ENCODE results near the gene SPG21. TPM values are rescaled to one million over a fixed set of nuclear protein-coding genes. Genes with fewer than 3 reads are reported as not detected.

Gene SPG21
- total RNA-seq, 1 experiment from 2014 or later, result 116 TPM

DNA sequence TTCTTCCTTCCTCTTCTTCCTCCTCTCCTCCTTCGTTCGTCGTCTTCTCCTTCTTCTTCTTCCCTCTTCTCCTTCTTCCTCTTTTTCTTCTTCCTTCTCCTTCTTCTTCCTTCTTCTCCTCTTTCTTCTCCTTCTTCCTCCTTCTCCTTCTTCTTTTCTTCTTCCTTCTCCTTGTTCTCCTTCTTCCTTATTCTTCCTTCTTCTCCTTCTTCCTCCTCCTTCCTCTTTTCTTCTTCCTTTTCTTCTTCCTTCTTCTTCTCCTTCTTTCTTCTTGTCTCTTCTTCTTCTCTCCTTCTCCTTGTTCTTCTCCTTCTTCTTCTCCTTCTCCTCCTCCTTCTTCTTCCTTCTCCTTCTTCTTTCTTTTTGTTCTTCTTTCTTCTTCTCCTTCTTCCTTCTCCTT is 35.3 kb downstream of the SPG21 start:
- DNase-seq, result no peak
- H3K36me3 ChIP-seq, result peaks cover 35% of the 10 kb centered on the region
- H3K4me3 ChIP-seq, result no peak overlapping the region
- H3K27me3 ChIP-seq, result no peaks in the 10 kb centered on the region
- no peaks in the 10 kb centered on the region for H3K9me3 ChIP-seq

DNA sequence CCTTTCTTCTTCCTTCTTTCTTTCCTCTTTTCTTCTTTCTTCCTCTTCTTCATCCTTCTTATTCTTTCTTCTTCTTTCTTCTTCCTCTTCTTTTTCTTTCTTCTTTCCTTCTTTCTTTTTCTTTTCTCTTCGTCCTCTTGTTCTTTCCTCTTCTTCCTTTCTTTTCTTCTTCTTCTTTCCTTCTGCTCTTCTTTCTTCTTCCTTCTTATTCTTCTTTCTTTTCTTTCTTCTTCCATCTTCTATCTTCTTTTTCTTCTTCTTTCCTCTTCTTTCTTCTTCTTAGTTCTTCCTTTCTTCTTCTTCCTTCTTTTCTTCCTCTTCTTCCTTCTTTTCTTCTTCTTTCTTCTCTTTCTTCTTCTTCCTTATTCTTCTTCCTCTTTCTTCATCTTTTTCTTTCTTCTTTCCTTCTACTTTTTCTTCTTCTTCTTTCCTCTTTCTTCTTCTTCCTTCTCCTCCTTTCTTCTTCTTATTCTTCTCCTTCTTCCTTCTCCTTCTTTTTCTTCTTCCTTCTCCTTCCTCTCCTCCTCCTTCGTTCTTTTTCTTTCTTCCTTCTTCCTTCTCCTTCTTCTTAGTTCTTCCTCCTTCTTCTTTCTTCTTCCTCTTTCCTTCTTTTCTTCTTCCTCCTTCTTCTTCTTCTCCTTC is 37.8 kb downstream of the SPG21 start:
- DNase-seq, result no peak
- H3K9me3 ChIP-seq, result no peaks in the 10 kb centered on the region
- no peak overlapping the region for H3K4me3 ChIP-seq
- H3K36me3 ChIP-seq, result peaks cover 13% of the 10 kb centered on the region
- H3K27me3 ChIP-seq, result no peaks in the 10 kb centered on the region

DNA sequence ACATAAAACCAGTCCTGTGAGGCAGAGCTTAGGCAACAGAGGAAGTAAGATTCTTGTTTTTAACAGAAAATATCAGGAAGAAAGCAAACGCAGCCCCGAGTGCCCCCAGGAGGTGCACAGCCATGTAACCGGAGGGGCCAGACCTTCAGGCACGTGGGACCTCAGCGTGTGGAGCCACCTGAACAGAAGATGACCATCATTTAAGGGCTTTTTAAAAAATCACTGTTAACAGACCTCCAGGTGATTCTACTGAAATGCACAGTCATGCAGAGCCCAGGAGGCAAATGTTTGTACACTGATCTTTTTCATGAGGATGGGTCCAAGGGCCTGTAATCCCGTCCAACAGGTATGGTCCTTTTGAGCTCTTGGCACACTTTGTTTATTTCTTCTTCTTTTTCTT is 38.8 kb downstream of the SPG21 start:
- Histone ChIP-seq H3K36me3 (peaks cover 6% of the 10 kb centered on the region), H3K27me3 (no peaks in the 10 kb centered on the region), H3K4me3 (no peak overlapping the region), H3K9me3 (no peaks in the 10 kb centered on the region)
- no peak for DNase-seq

DNA sequence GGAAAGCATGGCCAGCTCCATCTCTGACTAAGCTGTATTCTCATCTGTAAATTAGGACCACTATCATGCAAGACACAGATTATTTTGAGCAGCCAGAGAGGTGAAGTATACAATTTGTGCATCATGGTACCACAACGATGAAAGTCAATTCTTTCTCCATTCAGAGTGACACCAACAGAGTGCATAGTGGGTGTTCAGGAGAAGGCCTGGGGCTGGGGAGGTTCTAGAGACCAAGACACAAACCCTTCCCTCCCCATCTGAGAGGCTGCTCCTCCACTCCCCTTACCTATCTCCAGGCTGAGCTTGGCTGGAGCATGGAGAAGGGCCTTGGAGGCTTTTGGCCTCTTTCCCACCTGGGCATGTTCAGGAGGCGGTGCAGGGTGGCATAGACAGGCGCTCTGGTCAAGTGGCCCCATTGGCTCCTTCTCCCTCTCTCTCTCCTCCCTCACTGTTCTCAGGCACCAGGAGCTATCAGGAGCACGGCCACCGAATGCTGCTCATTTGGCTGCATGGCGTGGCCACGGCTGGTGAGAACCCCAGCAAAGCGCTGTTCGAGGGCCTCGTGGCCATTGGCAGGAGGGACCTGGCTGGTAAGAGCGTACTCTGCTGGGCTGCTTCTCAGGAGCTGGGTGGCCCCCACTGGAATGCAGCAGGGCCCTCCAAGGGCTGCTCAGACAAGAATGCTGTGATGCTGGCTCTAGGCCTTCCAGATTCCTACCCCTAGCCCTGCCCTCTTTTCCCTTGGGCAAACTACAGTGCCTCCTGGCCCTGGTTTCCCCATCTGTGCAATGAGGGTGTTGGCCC is 40.1 kb downstream of the SPG21 start:
- Histone ChIP-seq H3K4me3 (no peak overlapping the region), H3K27me3 (no peaks in the 10 kb centered on the region), H3K9me3 (no peaks in the 10 kb centered on the region), H3K36me3 (no peaks in the 10 kb centered on the region)
- DNase-seq, result no peak

DNA sequence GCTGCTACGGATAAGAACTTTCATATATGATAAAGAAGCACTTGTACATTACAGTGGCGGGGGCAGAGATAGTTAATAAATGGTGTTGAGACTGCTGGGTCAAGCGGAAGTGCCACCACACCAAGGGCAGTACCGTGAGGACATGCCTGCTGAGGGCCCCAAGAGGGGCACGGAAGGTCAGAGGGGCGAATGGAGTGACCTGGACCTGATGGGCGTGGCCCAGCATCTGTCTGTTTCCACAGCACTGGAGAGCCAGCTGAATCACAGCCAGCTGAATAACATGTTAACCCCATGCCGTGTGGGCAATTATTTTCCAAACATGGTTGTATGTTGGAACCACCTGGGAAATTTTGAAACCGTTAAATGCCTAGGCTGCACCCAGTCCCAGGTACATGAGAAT is 40.8 kb downstream of the SPG21 start:
- DNase-seq, result no peak
- Histone ChIP-seq H3K36me3 (no peaks in the 10 kb centered on the region), H3K9me3 (no peaks in the 10 kb centered on the region), H3K27me3 (no peaks in the 10 kb centered on the region), H3K4me3 (no peak overlapping the region)

DNA sequence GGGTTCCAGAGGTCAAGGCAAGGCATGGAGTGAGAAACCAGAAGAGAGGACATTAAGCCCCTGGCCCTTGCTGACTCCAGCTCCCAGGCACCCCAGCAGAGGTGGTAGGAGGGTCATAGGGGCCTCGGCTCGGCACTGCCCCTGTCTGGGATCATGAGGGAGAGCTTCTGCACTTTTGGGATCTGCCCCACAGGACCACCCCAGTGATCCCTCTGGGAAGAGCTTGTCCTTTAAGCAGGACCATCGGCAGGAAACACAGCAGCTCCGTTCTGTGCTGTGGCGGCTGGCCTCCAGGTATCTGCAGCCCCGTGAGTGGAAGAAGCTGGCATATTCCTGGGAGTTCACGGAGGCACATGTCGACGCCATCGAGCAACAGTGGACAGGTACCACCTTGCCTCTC is 42.5 kb downstream of the SPG21 start:
- DNase-seq, result no peak
- Histone ChIP-seq H3K4me3 (no peak overlapping the region), H3K36me3 (no peaks in the 10 kb centered on the region), H3K27me3 (no peaks in the 10 kb centered on the region; the same call in 1 of the 2 replicates), H3K9me3 (no peaks in the 10 kb centered on the region)

DNA sequence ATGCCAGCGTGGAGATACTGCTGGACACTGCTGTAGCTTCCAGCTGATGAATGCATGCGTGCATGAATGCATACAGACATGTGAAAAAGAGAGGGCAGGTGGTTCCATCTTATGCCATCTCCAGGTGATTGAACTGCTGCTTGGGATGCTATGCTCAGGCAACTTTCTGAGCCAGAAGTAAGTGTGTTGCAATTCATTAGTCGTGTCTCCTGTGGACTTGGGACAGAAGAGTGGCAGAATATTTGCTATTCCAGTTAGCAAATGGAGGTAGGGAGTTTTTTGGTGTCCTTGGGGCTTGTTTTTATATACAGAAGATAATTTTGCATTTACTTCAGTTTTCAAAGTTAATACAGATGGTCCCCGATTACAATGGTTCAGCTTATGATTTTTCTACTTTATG is 44.8 kb downstream of the SPG21 start:
- H3K36me3 ChIP-seq, result no peaks in the 10 kb centered on the region
- no peaks in the 10 kb centered on the region; the same call in 1 of the 2 replicates for H3K27me3 ChIP-seq
- no peak for DNase-seq
- no peaks in the 10 kb centered on the region for H3K9me3 ChIP-seq
- no peak overlapping the region for H3K4me3 ChIP-seq

DNA sequence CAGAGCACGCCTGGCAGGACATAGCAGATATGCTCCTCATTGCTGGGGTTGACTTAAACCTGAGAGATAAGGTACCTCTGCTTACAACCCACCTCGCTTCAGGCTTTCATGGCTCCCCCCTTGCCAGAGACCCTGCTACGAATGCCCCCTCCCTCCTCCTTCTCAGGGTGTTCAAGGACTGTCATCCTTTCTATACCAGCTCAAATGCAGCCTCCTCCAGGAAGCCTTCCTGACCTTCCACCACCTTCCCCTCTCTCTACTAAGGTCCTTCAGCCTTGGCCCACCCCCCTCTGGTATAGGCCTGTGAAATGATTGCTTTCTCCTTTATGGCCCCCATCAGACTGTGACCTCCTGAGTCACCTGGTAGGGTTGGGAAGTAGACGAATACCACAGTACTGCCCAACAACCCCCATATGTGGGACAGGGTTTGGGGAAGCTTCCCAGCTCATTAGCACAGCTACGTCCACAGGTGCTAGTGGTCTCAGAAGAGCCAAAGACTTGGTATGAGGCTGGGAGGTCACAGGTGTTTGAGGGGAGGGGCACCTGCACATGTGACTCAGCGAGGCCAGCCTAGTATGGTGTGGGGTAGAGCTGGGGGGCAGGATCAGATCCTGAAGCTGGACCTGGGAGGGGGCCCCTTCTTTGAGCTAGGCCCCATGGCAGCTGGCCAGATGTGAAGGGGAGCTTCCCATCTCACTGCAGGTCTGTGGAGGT is 46.0 kb downstream of the SPG21 start:
- no peaks in the 10 kb centered on the region for H3K9me3 ChIP-seq
- H3K4me3 ChIP-seq, result no peak overlapping the region
- H3K36me3 ChIP-seq, result no peaks in the 10 kb centered on the region
- DNase-seq, result no peak
- H3K27me3 ChIP-seq, result no peaks in the 10 kb centered on the region; the same call in 1 of the 2 replicates

DNA sequence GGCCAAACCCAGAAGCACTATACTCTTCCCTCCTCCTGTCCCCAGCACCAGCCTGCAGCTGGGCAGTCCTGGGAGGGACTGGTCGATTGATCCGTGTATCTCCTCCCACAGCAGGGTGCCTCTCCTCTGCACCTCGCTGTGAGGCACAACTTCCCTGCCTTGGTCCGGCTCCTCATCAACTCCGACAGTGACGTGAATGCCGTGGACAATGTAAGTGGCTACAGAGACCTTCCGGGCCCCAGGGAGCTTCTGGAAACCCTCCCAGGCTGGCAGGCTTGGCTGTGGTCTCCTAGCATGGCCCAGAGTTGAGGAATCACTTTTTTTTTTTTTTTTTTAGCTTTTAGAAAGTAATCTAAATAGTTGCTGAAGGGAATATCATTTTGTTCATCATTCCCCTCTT is 47.4 kb downstream of the SPG21 start:
- no peak for DNase-seq
- no peaks in the 10 kb centered on the region; the same call in 1 of the 2 replicates for H3K27me3 ChIP-seq
- H3K4me3 ChIP-seq, result no peak overlapping the region
- H3K9me3 ChIP-seq, result no peaks in the 10 kb centered on the region
- no peaks in the 10 kb centered on the region for H3K36me3 ChIP-seq

DNA sequence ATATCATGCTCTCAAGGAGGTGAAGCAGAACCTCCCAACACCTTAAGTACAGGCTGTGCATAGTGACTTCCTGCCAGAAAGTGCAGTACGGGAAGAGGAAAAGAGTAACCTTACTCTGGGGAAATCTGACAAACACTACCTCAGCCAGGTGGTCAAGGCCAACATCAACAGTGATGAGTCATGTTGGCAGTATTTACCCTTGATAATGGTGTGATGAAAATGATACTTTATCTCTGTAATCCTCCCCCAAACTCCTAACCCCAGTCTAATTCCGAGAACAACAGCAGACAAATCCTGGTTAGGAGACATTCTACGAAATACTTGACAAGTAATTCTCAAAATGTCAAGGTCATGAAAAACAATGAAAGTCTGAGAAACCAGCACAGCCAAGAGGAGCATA is 51.5 kb downstream of the SPG21 start:
- no peak for DNase-seq

DNA sequence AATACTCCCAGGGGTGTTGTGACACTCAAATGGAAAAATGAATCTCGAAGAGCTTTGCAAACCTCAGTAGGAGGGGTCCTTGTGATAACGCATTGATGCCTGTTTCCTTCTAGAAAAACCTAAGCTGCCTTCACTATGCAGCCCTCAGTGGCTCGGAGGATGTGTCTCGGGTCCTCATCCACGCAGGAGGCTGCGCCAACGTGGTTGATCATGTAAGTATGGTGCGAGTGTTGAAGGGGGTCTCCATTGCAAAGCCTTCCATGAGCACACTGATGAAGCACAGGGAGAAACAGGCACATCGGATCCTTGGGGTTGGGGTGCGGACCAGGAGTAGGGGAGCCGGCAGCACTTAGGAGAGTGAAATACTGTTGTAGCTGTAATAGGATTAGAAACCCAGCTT is 55.7 kb downstream of the SPG21 start:
- H3K36me3 ChIP-seq, result no peaks in the 10 kb centered on the region
- H3K4me3 ChIP-seq, result no peak overlapping the region
- H3K27me3 ChIP-seq, result no peaks in the 10 kb centered on the region
- no peaks in the 10 kb centered on the region for H3K9me3 ChIP-seq
- no peak for DNase-seq

More for the DNA sequence above, 51.5 kb downstream of the SPG21 start:
- no peak overlapping the region for H3K4me3 ChIP-seq
- no peaks in the 10 kb centered on the region for H3K36me3 ChIP-seq
- H3K9me3 ChIP-seq, result no peaks in the 10 kb centered on the region
- no peaks in the 10 kb centered on the region; the same call in 1 of the 2 replicates for H3K27me3 ChIP-seq

DNA sequence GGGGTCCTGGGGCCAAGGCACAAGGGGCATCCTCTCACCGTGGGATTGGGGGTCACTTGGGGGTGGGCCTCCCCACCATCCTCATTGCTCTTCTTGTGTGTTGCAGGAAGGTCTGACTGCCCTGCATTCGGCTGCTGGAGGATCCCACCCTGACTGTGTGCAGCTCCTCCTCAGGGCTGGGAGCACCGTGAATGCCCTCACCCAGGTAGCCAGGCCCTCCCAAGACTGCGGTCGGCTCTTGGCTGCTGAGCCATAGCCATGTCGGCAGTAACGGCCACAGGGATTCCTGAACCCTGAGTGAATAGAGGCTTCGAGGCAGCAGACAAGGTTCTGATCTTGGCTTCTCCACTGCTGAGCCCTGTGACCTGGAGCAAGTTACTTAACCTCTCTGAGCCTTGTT is 58.3 kb downstream of the SPG21 start:
- no peak for DNase-seq
- Histone ChIP-seq H3K27me3 (no peaks in the 10 kb centered on the region), H3K36me3 (no peaks in the 10 kb centered on the region), H3K9me3 (no peaks in the 10 kb centered on the region), H3K4me3 (no peak overlapping the region)

DNA sequence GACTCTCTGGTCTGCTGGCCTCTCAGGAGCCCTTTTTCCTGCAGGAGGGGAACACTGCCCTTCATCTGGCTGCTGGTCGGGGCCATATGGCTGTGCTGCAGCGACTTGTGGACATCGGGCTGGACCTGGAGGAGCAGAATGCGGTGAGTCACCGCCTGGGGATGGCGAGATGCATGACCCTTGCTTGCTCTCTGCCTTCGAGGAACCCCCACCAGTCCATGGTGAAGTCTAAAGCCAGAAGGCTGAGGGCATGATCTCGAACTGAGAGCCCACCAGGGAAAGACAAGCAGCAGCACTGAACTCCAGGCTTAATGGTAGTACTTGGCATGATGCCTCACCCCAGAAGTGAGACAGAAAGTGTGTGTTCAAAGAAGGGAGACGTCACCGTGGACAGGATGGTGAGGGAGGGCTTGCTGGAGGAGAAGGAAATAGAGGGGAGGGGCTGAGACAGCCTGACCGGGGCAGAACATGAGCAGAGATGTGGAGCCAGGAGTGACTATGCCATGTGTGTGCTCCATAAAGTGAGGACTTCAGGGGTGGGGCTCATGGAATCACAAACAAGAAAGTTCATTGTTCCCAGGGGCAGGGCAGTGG is 58.8 kb downstream of the SPG21 start:
- no peak overlapping the region for H3K4me3 ChIP-seq
- DNase-seq, result no peak
- no peaks in the 10 kb centered on the region for H3K27me3 ChIP-seq
- H3K9me3 ChIP-seq, result no peaks in the 10 kb centered on the region
- no peaks in the 10 kb centered on the region for H3K36me3 ChIP-seq

DNA sequence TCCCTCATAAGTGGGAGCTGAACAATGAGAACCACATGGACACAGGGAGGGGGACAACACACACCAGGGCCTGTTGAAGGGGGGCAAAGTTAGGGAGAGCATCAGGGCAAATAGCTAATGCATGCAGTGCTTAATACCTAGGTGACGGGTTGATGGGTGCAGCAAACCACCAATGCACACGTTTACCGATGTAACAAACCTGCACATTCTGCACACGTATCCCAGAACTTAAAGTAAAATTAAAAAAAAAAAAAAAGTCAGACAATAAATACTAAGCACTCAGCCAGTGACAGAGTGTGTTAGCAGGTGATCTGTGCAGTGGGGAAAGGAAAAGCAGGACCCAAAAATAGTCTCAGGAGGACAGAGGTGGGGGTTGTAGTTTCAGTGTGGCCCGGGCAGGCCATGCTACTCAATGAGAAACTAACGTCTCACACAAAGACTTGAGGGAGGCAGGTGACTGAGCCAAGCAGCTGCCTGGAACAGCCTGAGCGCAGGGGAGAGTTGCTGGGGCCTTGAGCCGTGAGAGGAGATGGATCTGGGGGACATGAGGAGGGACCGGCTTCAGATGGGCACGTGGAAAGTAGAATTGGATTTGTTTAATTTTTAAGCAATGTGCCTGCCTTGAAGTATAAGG is 59.6 kb downstream of the SPG21 start:
- H3K27me3 ChIP-seq, result no peaks in the 10 kb centered on the region
- no peaks in the 10 kb centered on the region for H3K36me3 ChIP-seq
- no peak overlapping the region for H3K4me3 ChIP-seq
- no peaks in the 10 kb centered on the region for H3K9me3 ChIP-seq
- no peak for DNase-seq

DNA sequence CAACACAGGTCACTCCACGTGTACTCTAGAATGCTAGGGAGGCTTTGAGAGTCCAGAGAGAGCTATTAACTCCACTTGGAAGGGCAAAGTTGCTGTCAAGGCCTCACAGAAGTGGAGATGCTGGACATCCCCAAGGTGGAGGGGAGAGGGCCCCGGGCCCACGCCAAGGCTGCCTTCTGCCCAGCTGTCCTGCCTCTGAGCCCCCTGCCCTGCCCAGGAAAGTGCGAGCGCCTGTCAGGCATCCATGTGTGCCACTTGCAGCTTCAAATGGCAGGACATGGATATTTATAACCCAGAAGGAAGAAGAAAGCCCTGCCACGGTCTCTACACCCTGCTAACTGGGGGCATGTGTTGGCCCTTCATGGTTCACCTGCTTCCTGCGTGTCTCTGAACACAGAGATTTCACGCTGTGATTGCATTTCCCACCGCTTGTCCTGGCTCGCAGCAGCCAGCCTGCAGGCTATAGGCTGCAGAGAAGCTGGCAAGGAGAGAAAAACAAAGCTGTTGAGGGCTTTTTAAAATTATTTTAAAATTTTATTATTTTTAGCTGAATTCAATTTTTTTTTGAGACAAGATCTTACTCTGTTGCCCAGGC is 61.0 kb downstream of the SPG21 start:
- Histone ChIP-seq H3K9me3 (no peaks in the 10 kb centered on the region), H3K36me3 (no peaks in the 10 kb centered on the region), H3K4me3 (no peak overlapping the region), H3K27me3 (no peaks in the 10 kb centered on the region)
- no peak for DNase-seq

DNA sequence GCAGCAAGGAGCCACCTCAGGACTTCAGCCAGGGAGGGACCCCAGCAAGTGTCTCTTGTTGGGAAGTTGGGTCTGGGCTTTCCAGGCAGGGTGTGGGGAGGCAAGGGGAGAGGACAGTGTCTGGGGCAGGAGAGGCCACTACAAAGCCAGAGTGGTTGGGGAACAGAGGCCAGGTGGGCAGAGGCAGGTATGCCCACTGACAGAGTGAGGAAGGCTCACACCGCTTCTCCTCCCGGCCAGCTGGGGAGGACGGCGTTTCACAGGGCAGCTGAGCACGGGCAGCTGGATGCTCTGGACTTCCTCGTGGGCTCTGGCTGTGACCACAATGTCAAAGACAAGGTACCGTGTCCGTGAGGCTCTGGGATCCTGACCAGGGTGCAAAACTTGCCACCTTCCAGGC is 63.1 kb downstream of the SPG21 start:
- no peak for DNase-seq
- no peak overlapping the region for H3K4me3 ChIP-seq
- no peaks in the 10 kb centered on the region for H3K27me3 ChIP-seq
- no peaks in the 10 kb centered on the region for H3K36me3 ChIP-seq
- H3K9me3 ChIP-seq, result no peaks in the 10 kb centered on the region

Data from MG63 (cell line).